Stimulated activated CD8-positive, alpha-beta memory T cell treated with anti-CD3 and anti-CD28 coated beads, Interleukin-2, amount 100 ng/mL, for 48 hours (primary cell): ENCODE results near the gene EVC.
"Not testable (repeated sequence)": the region's sequence is repeated elsewhere in the genome, so short reads cannot be mapped to it uniquely, and the experiment has no call there.

Source experiments
- DNase-seq, 2 donors: peaks; one replicate each; pipeline ENCODE4 v3.0.0-alpha.2; 2020; ENCODE audit warnings: low read depth in 2 of 2

EVC gene

DNA sequence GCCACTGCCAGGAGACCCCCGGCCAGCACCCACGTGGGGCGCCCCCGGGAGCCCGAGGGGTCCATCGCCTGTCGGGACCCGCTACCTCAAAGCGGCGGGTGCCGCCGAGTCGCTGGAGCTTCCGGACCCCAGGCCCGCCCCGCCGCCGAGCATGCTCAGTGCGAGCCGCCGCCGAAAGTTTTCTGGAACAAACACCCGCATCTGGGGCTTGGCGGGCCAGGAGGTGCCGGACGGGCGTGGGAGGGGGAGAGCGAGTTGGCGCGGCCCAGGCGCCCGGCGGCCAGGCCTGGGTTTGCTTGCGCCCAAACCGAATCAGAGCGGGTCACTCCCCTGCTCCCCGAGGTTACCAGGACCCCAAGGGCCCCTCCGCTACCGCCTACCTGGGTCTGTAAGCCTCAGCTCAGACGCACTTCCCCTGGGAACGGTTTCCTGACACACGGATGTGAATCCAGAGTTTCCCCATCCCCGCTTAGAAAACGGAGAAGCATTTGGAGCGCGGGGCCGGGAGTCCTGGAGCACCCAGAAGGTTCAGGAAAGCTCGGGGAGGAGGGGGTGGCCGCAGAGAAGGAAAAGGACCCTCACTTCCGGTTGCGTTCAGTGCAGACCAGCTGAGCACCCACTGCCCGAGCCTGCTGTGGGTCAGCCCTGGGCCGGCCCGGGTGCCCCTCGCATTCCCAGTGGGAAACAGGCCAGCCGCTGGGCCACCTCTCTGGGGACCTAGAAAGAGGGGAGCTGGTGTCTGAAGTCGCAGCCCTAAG is 2.4 kb upstream of the EVC start, which contains the start of gene EVC2:
Gene EVC2, minus strand, starts transcription at position 111 of the 758 bp plus-strand sequence. Its CDS starts 46 bp downstream, at position 65.
- DNase-seq = peak in 1 of 2 donors; percentile 26

DNA sequence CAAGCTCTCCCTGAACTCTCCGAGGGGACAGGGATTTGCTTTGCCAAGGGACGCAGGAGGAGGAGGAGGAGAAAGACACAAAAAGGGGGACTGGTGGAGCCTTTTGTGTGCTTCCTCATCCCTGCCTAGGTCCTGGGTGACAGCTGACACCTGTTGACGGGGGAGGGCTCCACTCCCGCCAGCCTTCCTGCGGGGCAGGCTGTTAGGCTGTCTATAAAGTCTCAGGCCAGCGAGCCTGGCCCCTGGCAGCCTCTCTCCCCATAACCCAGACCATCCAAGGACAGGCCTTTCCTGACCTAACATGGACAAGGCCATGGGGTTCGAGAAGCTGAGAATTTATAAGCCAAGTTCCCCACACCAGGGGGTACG is 1.8 kb upstream of the EVC start:
- no peak for DNase-seq

DNA sequence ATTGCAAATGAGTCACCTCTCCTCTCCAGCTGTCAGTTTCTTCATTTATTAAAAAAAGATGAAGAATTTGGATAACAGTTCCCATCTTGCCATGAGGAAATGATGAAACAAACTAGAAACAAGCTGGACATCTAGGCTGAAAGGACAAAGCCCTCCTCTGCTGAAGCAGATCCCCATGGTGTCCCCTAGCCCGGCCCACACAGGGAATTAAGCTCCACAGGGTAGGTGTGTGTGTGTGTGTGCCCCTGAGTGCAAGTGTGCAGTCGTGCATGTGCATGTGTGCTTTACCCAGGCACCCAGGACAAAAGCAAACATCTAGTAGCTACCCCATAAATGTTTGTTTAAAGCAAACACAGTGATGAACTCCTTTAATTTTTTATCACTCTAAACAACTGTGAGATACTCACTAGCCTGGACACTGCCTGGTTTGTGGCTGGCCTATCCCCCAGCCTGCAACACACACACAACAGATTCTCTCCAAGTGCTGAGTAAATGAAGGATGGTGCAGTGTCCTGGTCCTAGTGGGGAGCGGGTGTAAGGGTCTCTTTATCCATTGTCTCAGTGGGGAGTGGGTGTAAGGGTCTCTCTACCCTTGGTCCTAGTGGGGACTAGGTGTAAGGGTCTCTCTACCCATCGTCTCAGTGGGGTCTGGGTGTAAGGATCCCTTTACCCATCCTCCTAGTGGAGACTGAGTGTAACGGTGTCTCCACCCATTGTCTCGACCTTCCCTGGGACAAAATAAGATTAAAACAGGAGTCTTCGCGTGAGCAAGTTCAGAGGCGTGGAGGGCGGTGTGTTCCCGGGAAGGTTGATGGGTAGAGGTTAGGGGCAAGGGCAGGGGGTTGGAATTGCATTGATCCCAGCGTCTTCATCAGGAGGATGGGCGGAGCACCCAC is 688 bp upstream of the EVC start:
- no peak for DNase-seq

DNA sequence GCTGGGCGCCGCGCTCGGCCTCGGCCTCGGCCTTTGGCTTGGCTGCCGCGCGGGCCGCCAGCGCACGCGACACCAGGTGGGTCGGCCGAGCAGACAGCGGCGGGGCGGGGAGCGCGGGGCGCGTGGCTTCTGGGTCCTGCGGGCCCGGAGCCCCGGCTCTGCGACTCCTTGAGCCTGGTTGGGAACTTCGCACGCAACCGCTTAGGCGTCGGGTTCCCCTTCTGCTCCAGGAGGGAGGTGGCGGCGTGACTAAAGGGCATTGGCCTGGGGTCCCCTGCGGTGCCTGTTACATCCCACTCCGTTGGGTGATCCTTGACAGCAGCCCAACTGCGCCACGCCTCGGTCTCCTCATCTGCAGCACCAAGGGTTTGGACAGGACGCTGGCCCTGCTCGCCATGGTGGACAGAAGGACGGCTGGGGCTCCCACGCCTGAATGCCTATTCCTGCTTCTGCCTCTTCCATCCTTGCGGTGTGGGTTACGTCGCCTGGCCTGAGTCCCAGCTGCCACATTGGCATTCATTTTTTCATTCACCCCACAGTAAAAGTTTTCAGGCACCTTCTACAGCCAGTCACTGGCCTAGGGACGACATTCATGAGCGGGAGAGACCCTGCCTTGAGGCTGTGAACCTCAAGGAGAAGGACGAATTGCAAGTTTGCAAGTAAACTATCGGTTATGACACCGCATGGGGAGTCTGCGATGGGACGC is 631 bp downstream of the EVC start:
- DNase-seq = no peak

DNA sequence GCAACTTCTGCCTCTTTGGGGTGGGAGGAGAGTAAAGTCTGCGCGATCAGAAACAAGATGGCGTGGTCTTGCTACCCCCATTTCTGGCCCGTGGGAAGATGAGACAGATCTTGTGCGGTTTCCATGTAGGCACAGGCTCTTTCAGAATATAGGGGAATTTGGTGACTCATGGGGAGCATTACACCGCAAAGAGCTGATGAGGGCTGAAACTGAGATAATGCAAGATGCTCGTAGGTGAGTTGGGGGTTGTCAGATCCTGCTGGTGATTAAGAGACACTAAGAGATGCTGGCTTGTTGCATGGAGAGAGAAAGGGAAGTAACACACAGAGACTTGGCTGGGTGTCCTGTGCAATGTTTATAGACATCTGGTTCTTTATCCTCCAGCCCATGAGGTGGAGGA is 1.5 kb downstream of the EVC start:
- peak in 1 of 2 donors; percentile 30 for DNase-seq

DNA sequence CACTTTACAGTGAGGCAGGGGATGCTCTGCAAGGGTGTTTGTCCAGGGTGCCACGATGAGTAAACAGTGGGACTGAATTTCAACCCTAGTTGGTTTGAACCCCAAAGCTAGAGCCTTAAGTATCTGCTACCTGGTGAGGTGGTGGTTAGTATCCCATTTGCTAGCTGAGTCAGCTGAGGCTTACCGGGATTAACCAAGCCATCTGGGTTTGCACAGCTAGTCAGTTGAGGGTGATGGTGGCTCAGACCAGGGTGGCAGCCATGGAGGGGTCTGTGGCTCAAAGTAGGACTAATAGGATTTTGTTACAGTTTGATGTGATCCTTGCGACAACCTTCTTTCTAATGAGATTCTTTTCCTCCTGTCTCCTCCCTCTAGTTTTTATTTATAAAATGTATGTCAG is 1.9 kb downstream of the EVC start:
- DNase-seq = no peak

DNA sequence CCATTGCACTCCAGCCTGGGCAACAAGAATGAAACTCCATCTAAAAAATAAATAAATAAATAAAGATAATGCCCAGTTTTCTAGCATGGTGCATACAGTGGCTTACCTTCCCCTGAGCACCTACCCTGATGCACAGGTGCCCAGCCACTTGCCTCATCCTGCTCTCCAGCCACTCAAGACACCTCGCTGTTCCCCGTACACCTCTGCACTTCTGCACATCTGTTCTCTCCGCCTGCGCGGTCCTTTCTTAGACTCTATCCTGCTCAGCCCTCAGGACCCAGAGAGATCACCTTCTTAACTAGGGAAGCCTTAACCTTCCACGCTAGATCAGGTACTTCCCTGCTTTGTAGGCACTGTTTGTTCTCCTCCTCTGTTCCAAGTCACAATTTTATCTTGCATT is 2.9 kb downstream of the EVC start:
- no peak for DNase-seq

DNA sequence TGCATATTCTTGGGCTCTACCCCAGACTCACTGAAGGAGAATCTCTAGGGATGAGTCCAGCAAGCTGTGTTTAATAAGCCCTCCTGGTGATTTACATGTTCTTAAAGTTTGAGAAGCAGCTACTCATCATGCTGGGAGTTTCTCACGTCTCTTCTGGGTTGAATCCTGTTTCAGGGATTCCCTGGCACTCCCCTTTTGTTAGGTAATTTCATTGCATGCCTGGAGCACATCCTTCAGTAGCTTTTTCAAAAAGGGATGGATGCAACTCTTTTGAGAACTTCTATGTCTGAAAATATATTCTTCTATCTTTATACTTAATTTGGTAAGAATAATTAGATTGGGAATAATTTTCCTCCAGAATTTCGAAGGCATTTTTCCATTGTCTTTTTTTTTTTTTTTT is 4.4 kb downstream of the EVC start:
- DNase-seq = no peak

DNA sequence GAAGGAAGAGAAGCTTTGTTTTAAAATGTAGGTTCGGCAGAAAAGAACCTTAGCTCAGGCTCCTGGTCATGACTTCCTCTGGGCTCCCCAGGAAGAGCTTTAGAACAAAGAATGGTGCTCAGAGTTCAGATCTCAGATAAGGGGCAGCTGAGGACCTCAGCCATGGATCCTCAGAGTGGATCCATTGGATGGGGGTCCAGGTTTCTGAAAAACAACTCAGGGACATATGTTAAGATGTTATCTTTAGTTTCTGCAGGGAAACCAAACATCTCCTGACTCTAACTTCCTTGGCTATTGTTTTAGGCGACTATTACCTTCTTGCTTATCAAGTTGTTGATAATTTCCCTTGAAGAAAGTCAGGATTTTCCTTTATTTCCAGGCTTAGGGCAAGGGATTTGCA is 5.4 kb downstream of the EVC start:
- no peak for DNase-seq

DNA sequence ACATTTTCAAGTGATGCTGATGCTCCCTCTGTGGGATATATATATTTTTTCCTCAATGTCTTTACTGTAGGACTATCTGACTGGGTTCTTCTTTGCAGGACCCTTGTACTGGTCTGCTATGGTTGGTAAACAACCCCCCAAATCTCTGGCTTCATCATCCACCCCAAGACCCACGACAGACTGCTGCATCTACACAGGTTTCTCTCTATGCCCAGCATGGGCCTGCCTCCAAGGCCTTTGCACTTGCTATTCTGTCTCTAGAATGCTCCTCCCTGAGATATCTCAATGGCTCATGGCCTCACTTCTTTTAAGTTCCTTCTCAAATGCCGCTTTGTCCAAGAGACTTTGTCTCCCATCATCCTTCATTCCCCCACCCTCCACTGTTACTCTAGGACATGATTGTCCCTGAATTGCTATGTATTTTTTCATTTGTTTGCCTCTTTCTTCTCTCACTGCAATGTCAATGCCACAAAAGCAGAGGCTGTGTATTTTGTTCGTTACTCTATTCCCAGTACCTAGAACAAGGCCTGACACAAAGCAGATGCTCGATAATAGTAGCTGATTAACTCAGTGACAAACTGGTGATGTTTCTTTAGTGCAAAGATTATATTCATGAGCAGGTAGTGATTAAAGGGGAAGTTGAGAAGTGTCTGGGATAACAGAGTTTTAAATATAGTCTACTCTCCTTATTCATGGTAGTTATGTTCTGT is 6.6 kb downstream of the EVC start:
- DNase-seq = no peak

DNA sequence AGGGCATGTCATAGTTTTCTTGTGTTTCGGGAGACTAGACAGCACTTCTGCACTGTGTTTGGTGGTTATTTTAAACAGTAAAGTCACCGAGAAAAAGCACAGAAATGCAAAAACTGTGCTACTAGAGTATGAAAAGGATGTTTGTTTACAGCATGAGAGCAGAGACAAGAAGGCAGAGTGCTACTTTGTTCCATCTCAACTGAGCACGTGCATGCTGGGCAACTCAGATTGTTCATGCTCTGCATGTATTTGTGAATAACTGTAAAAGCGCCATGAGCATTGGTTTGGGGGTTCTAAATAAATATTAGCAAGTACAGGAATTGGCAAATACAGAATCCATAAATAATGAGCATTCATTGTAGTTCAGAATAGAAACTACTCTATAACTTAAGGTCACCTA is 7.4 kb downstream of the EVC start:
- DNase-seq = no peak

DNA sequence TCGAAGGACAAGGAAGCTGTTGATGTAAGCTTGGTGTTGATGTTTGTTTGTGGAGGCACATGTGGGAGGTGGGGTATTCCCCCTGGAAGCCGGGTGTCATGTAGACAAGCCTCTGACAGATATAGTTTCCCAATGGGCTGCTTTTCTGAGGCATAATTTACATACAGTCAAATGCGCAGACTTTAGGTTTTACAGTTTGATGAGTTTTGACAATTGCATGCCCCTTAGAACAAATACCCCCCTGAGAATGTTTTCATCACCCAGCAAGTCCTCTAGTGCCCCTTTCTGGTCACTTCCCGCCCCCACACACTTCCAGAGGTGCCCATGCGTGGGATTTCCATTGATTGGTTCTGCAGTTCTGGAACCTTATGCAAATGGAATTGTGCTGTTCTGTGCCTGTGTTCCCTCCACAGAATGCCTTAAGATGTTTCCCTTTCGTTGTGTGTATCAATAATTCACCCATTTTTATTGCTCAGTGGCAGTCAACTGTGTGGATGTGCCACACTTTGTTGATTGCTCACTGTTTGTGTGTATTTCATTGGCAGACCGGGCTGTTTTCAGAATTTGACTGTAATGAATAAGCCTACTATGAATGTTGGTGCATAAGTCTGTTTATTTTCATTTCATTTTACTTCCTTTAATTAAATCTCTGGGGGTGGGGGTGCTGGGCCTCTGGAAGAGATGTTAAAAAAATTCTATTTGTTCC is 8.5 kb downstream of the EVC start:
- DNase-seq = no peak

DNA sequence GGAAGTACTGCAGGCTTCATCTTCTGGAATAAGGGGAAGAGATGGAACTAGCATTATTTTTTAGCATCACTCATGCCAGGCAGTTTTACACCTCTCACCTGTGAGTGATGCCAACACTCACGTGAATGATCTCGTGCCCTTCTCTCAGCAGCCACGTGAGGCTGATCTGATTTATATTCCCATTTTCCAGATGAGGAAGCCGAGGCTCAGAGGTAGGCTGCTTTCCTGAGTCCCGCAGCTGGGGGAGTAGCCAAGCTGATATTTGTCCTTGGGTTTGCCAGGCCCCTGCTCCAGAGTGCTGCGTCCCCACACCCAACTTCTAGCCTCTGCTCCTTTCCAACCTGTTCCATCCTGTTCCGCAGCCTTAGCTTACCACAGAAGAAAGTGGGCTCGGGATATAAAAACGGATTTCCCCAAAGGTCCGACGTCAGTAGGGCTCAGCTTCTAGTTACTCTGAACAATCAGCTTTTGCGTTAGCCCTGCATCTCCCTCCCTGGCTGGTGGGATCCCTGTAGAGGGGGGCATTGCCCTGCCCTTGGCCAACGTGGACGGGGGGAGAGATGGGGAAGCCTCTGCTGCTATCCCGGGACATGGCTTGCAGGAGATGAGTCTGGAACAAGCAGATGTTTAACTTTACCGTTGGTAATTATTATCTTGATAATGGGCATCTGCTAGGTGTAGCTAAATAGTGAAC is 9.3 kb downstream of the EVC start:
- no peak for DNase-seq

DNA sequence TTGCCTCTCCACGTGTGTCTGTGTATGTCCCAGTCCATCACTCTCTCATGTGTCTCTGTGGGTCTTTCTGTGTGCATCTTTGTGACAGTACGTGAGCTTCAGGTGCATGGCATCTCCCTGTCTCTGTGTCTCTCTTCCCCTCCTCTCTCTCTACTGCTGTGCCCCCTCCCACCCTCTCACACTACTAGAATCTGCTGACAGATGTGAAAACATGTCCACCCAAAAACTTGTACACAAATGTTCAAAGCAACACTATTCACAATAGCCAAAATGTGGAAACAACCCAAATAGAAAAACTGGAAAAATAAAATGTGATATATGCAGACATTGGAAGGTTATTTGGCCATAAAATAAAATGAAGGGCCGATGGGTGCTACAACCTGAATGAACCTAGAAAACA is 10.0 kb downstream of the EVC start:
- DNase-seq = no peak

DNA sequence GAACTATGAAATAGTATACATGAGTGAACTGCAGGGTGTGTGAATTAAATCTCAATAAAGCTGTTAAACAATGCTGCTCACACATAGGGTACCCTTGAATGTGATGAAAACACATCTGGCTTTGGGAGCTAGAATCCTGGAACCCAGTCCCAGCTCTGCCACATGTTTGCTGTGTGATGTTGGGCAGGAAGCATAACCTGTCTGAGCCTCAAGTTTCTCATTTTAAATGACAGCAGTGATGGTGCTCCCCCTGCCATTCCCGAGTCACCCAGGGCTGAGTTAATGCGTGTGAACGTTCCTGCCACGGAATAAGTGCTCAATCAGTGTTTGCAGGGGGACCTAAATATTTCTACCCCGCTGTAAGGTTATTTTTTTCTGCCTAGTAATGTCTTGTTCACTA is 10.9 kb downstream of the EVC start:
- DNase-seq = no peak

DNA sequence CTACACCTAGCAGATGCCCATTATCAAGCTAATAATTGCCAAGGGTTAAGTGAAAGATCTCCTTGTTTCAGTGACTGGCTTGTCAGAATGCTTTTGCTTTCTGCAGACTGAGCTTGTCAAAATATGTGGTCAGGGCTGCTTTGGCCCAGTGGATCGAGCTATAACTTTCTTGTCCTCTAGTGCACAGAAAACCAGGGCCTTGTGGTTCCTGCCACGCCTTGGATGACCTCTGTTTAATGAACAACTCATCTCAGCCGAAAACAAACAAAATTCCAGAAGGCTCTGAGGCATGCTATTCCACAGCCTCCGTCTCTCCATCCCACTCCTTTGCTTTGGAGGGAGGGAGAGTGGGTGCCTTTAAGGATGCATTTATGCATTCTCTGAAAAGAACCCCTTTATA is 11.3 kb downstream of the EVC start:
- DNase-seq = no peak

DNA sequence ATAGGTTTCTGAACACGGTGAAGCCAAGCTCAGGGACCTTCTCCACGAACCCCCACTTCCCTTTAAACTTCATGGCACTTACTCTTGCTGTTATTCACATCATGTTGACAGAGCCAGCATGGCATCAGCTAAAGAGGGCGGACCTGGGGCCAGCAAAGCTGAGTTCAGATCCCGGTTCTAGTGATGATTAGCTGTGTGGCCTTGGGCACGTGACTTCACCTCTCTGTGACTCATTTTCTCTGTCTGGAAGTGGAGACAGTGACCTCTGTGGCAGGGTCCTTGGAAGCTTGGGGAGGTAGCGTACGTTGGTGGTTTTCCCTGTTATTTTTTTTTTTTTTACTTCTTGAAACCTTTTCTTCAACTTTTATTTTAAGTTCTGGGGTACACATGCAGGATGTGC is 13.4 kb downstream of the EVC start:
- DNase-seq = no peak

DNA sequence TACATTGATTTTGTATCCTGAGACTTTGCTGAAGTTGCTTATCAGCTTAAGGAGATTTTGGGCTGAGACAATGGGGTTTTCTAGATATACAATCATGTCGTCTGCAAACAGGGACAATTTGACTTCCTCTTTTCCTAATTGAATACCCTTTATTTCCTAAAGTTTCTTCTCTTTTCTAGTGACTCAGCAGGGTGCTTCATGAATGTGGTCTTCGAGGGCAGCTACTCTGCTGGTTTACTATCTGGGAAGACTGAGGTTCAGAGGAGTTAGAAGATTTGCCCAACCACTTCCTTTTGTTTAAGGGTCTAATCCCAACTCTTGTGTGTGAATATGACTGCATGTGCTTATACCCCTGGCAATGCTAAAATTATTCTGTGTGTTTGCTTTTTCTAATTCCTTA is 17.4 kb downstream of the EVC start:
- DNase-seq = not testable (repeated sequence)

DNA sequence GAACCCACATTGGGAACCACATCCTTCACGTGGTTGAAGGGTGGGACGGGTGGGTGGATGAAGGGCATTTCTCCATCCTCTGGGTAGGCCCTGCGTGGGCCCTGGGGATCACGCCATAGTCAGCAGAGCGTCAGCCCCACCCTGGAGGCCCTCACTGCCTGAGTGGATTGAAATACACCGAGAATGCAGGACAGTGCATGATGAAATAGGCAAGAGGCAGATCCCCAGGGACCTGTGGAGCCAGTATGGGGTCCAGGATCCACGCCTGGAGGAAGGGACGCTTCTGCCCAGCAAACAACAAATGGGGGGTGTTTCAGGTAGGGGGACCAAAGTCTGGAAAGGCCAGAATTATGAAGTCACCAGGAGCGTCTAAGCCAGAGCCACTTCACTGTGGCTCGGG is 19.4 kb downstream of the EVC start:
- no peak for DNase-seq
